Tibial artery (tissue), 4 donors: Measurements from ENCODE around the gene RASSF6.
"Not testable (repeated sequence)": the region's sequence is repeated elsewhere in the genome, so short reads cannot be mapped to it uniquely, and the experiment has no call there.

ENCODE experiments used
- DNase-seq, 2 donors: peaks; one replicate each; pipeline ENCODE4 v3.0.0-alpha.2; 2019
- H3K27ac ChIP-seq, 2 donors: fragments of 200-600 bp; sonication (generic) in 1 of 2; 1 replicate in 1 of 2; 2 replicates in 1 of 2; pipeline ENCODE4 v1.5.1; 2018 to 2019; ENCODE audit warnings: mild to moderate bottlenecking in 1 of 2
- H3K27me3 ChIP-seq, 2 donors: fragments of 200-600 bp; sonication (generic) in 1 of 2; one replicate each; pipeline versions ENCODE4 v1.5.1 to v1.6.0; 2016 to 2019
- H3K36me3 ChIP-seq, 3 donors: fragments of 200-600 bp; sonication (generic) in 2 of 3; one replicate each; pipeline ENCODE4 v1.5.1; 2016 to 2019; ENCODE audit warnings: mild to moderate bottlenecking in 2 of 3
- H3K4me1 ChIP-seq, 4 donors: fragments of 200-600 bp; sonication (generic) in 2 of 4; 1 replicate in 3 of 4; 2 replicates in 1 of 4; pipeline ENCODE4 v1.5.1; 2016 to 2019
- H3K4me3 ChIP-seq, 2 donors: fragments of 200-600 bp; sonication (generic) in 1 of 2; 1 replicate in 1 of 2; 2 replicates in 1 of 2; pipeline ENCODE4 v1.5.1; 2018 to 2019; ENCODE audit warnings: mild to moderate bottlenecking in 2 of 2
- H3K9me3 ChIP-seq, 3 donors: fragments of 200-600 bp; sonication (generic) in 1 of 3; one replicate each; pipeline ENCODE4 v1.5.1; 2016 to 2019
- intact Hi-C: fragments of 100-400 bp; cut with DNase I; formaldehyde crosslinking; loops from one replicate; pipeline ENCODE4 v1.15.0; 2023; ENCODE audit warnings: low total_unique reads
- TF ChIP-seq, protein P1 (sequence below), 2 experiments: fragments of 200-600 bp in 1 of 2; fragments of 450-650 bp in 1 of 2; IDR thresholded peaks; one replicate each; pipeline ENCODE4 v1.5.1; 2017 to 2019; ENCODE audit warnings: antibody characterized with exemption in 2 of 2, mild to moderate bottlenecking in 1 of 2, moderate library complexity in 1 of 2

Gene RASSF6, protein sequence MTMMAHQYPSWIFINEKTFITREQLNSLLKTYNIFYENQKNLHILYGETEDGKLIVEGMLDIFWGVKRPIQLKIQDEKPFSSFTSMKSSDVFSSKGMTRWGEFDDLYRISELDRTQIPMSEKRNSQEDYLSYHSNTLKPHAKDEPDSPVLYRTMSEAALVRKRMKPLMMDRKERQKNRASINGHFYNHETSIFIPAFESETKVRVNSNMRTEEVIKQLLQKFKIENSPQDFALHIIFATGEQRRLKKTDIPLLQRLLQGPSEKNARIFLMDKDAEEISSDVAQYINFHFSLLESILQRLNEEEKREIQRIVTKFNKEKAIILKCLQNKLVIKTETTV

DNA sequence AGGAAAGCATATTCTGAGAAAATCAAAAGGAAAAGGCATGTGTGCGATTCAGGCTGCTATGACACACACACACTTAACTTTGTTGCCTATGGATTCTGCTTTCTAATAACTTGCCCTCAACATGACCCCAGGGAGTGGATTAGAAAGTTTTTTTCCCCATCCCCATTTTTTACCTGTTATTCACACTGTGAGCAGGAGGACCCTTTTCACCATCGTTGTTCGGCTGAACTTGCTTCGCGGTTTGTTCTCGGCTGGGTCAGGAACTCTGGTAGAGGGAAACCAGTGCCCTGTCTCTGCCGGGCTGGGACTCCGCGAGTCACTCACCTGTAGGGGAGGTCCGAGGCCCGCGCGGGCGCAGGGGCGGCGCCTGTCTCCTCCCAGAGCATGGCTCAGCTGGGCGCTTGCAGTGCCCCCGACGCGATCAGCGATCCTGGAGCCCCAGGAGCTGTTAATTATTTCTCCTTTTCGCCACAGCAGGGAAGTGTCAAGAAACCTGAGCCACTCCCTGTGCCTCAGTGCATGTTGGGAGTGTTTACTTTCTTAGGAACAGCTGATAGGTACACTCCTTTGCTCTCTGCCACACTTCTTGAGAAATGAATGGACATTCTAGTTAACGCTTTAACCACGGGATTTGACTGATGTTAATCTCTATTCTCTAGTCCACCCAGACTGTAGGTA lies at the start of gene RASSF6:
RASSF6 (minus strand) TSS at position 322 of the 678 bp plus-strand sequence. CDS start 8,641 bp downstream, outside the sequence.
- peaks cover 0 to 5% (median 0%) of the 10 kb centered on the region in 4 donors for H3K4me1 ChIP-seq
- no peaks in the 10 kb centered on the region for H3K36me3 ChIP-seq
- H3K4me3 ChIP-seq = no peak within 1 kb of the TSS
- TF ChIP-seq, protein P1, sequence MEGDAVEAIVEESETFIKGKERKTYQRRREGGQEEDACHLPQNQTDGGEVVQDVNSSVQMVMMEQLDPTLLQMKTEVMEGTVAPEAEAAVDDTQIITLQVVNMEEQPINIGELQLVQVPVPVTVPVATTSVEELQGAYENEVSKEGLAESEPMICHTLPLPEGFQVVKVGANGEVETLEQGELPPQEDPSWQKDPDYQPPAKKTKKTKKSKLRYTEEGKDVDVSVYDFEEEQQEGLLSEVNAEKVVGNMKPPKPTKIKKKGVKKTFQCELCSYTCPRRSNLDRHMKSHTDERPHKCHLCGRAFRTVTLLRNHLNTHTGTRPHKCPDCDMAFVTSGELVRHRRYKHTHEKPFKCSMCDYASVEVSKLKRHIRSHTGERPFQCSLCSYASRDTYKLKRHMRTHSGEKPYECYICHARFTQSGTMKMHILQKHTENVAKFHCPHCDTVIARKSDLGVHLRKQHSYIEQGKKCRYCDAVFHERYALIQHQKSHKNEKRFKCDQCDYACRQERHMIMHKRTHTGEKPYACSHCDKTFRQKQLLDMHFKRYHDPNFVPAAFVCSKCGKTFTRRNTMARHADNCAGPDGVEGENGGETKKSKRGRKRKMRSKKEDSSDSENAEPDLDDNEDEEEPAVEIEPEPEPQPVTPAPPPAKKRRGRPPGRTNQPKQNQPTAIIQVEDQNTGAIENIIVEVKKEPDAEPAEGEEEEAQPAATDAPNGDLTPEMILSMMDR (IDR thresholded peaks at IDR 0.05) = no peak
- no peaks in the 10 kb centered on the region for H3K9me3 ChIP-seq
- no peak within 1 kb of the TSS for H3K27ac ChIP-seq
- no peak for DNase-seq
- intact Hi-C loops = no loop called here
- peaks cover 0 to 6% of the 10 kb centered on the region in 2 donors for H3K27me3 ChIP-seq

GRCh38 chr4:73669410-73670183 lies 49.4 kb upstream of the RASSF6 start:
- intact Hi-C loops = no loop called here
- peak overlapping the region; percentile 51 to 54 for H3K27ac ChIP-seq
- TF ChIP-seq, protein P1 (IDR thresholded peaks at IDR 0.05) = no peak

DNA sequence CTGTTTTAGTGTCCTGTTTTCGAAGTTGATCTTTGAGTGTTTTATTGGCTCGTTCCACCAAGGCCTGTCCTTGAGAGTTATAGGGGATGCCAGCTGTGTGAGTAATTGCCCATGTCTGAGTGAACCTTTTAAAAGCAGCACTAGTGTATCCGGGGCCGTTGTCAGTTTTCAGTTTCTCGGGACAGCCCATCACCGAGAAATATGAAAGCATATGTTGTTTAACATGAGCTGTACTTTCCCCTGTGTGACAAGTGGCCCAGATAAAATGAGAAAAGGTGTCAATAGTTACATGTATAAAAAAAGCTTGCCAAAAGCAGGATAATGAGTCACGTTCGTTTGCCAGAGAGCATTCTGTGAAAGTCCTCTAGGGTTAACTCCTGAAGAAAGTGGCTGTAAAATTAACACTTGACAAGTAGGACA lies 48.6 kb upstream of the RASSF6 start:
- DNase-seq = no peak
- H3K4me1 ChIP-seq = peaks cover 0 to 17% (median 0%) of the 10 kb centered on the region in 4 donors
- no peaks in the 10 kb centered on the region for H3K36me3 ChIP-seq
- peak overlapping the region; percentile 51 to 54 for H3K27ac ChIP-seq
- peak overlapping the region; percentile 27 to 31 for H3K4me3 ChIP-seq
- intact Hi-C loops = no loop called here
- no peaks in the 10 kb centered on the region for H3K9me3 ChIP-seq
- TF ChIP-seq, protein P1 (IDR thresholded peaks at IDR 0.05) = no peak
- no peaks in the 10 kb centered on the region for H3K27me3 ChIP-seq

More at GRCh38 chr4:73669410-73670183, 49.4 kb upstream of the RASSF6 start:
- H3K4me1 ChIP-seq = peaks cover 0 to 17% (median 0%) of the 10 kb centered on the region in 4 donors
- peak overlapping the region; percentile 27 to 31 for H3K4me3 ChIP-seq
- DNase-seq = no peak
- H3K27me3 ChIP-seq = no peaks in the 10 kb centered on the region
- H3K9me3 ChIP-seq = no peaks in the 10 kb centered on the region
- no peaks in the 10 kb centered on the region for H3K36me3 ChIP-seq

DNA sequence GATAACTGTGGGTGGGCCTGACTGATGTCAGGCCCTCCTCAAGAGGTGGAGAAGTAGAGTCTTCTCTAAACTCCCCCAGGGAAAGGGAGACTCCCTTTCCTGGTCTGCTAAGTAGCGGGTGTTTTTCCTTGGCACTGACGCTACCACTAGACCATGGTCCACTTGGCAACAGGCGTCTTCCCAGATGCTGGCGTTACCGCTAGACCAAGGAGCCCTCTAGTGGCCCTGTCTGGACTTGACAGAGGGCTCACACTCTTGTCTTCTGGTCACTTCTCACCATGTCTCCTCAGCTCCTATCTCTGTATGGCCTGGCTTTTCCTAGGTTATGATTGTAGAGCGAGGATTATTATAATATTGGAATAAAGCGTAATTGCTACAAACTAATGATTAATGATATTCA lies 45.7 kb upstream of the RASSF6 start:
- H3K9me3 ChIP-seq, H3K27me3 ChIP-seq, intact Hi-C loops, DNase-seq, H3K27ac ChIP-seq, H3K36me3 ChIP-seq, H3K4me3 ChIP-seq: not testable (repeated sequence)
- peaks cover 0 to 17% (median 0%) of the 10 kb centered on the region in 4 donors for H3K4me1 ChIP-seq

DNA sequence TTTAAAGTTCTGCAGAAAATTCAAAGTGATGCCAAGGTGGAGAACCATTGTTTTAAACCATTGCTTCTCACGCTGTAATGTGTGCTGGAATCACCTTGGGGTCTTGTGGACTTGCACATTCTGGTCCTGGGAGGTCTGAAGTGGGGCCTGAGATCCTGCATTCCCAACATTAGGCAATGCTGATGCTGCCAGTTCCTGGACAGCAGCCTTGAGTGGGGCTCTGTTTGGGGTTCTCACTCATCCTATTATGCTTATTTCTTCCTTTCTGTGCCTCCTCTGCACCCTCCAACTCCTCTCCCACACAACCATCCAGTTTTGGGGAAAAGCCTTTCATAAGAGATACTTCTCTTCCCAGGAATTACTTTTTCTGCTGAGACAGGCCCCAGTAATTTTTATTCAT lies 44.2 kb upstream of the RASSF6 start:
- intact Hi-C loops = loop anchor here (5.0 kb wide), 1 partner anchor 468 kb away; no protein-coding TSS in a partner anchor
- H3K27me3 ChIP-seq = no peaks in the 10 kb centered on the region
- peaks cover 0 to 11% (median 0%) of the 10 kb centered on the region in 4 donors for H3K4me1 ChIP-seq
- no peak overlapping the region for H3K4me3 ChIP-seq
- no peaks in the 10 kb centered on the region for H3K36me3 ChIP-seq
- no peak overlapping the region for H3K27ac ChIP-seq
- H3K9me3 ChIP-seq = no peaks in the 10 kb centered on the region
- TF ChIP-seq, protein P1 (IDR thresholded peaks at IDR 0.05) = no peak
- DNase-seq = no peak
